Adrenal gland (tissue), 12 donors: ENCODE measurements around the gene HM13. TPM values are rescaled to one million over a fixed set of nuclear protein-coding genes. Genes with fewer than 3 reads are reported as not detected.

ENCODE experiments used
- DNase-seq, 7 donors: peaks; one replicate each; pipeline ENCODE4 v3.0.0-alpha.2; 2019 to 2020
- H3K27ac ChIP-seq, 5 donors: fragments of 200-600 bp; sonication (generic) in 4 of 5; 1 replicate in 3 of 5; 2 replicates in 2 of 5; pipeline versions ENCODE4 v1.5.1 to v1.8.0; 2016 to 2020; ENCODE audit warnings: mild to moderate bottlenecking in 1 of 5
- H3K27me3 ChIP-seq: fragments of 200-600 bp; 2 replicates; pipeline ENCODE4 v1.8.0; 2021
- H3K36me3 ChIP-seq, 2 donors: fragments of 200-600 bp; replicated peaks in 1 of 2; 1 replicate in 1 of 2; 2 replicates in 1 of 2; pipeline versions ENCODE4 v1.5.1 to v1.8.0; 2018 to 2022
- H3K4me1 ChIP-seq, 2 donors: fragments of 200-600 bp; replicated peaks in 1 of 2; 1 replicate in 1 of 2; 2 replicates in 1 of 2; pipeline versions ENCODE4 v1.5.1 to v1.8.0; 2018 to 2021
- H3K4me3 ChIP-seq, 4 donors: fragments of 200-600 bp; sonication (generic) in 3 of 4; one replicate each; pipeline ENCODE4 v1.5.1; 2016 to 2018
- H3K9me3 ChIP-seq, 3 donors: fragments of 200-600 bp; sonication (generic) in 1 of 3; replicated peaks in 1 of 3; 1 replicate in 2 of 3; 2 replicates in 1 of 3; pipeline versions ENCODE4 v1.5.1 to v1.8.0; 2016 to 2021
- CTCF ChIP-seq, 6 experiments: fragments of 450-650 bp in 4 of 6; fragments of 200-600 bp in 2 of 6; sonication (generic) in 1 of 6; IDR thresholded peaks; 1 replicate in 5 of 6; 2 replicates in 1 of 6; pipeline versions ENCODE4 v1.5.1 to v1.8.0; 2016 to 2021; ENCODE audit warnings: antibody characterized with exemption in 6 of 6, mild to moderate bottlenecking in 2 of 6, moderate library complexity in 1 of 6
- POLR2A ChIP-seq, 2 donors: fragments of 450-650 bp; IDR thresholded peaks; one replicate each; pipeline ENCODE4 v1.6.1; 2017; ENCODE audit warnings: antibody characterized with exemption in 2 of 2, mild to moderate bottlenecking in 2 of 2, moderate library complexity in 1 of 2
- WGBS, 4 donors: extraction: QIAGEN DNeasy Blood & Tissue Kit in 2 of 4; methylation state at CpG; one replicate each; pipeline versions ENCODE4 v1.1.5 to v1.1.7; 2013 to 2017; 5-methylcytosine and 5-hydroxymethylcytosine counted together
- intact Hi-C, 2 donors: fragments of 100-400 bp; cut with DNase I; formaldehyde crosslinking; loops; one replicate each; pipeline versions ENCODE4 v1.14.1 to v1.15.0; 2022 to 2023
- polyA plus RNA-seq, 3 donors: library from polyadenylated mRNA; stranded (reverse); fragments of 200-250 nt in 2 of 3; fragments of 350-450 nt in 1 of 3; fragmentation: Illumina TruSeq in 1 of 3; extraction: RNeasy Lipid Tissue Mini Kit (QIAGEN cat#74804) in 1 of 3; gene quantifications; one replicate each; pipeline ENCODE4 v1.2.3, GENCODE V29; 2013 to 2014
- total RNA-seq, 9 donors: library from RNA; depleted of rRNA in 4 of 9; stranded (reverse); fragments of >200 nt in 4 of 9; fragments of 120-200 nt in 1 of 9; fragmentation: NEBNext Ultra II Directional in 1 of 9; extraction: Animal tissue kit (Norgen Biotek cat#: 25700) in 1 of 9; gene quantifications; one replicate each; pipeline versions ENCODE4 v1.1.0 to v1.2.4, GENCODE V29; 2013 to 2023
- donor health status: healthy with polysubstance abuse.
- donor health status: Bipolar disorder and iron deficiency.
- donor health status: DM: yes; HTN: yes; CAD: no.
- donor health status: DM: no; HTN: no; CAD: no.
- donor health status: DM: no; HTN: no; CAD: no.
- donor health status: DM: yes; HTN: yes; CAD: no.

Gene HM13
- total and polyA plus RNA-seq, 12 donors, result 48.5 to 356 (median 157) TPM

- H3K36me3 ChIP-seq, result peaks cover 0 to 57% of the 10 kb centered on the region in 2 donors
- no peak for DNase-seq
- TF ChIP-seq POLR2A (IDR thresholded peaks at IDR 0.05), result no peak
- TF ChIP-seq CTCF (IDR thresholded peaks at IDR 0.05), result no peak
Measured at GRCh38 chr20:31565699-31566318, 51.6 kb downstream of the HM13 start.

GRCh38 chr20:31566319-31566657 lies 52.0 kb downstream of the HM13 start:
- H3K27ac ChIP-seq, result peak overlapping the region in 1 of 5 donors; percentile 46
- 100% methylated on average over 1 of the region's 1 CpG; no CpG with 5 or more reads in 1 of the 4 donors for WGBS, 4 donors
- no peak overlapping the region for H3K4me3 ChIP-seq
- intact Hi-C loops, result loop anchor here in 1 of 2 donors (5.0 kb wide), 1 partner anchor 46 kb away; no protein-coding TSS in a partner anchor
- H3K36me3 ChIP-seq, result peaks cover 0 to 55% of the 10 kb centered on the region in 2 donors
- H3K27me3 ChIP-seq, result no peaks in the 10 kb centered on the region
- no peaks in the 10 kb centered on the region for H3K9me3 ChIP-seq
- no peak for DNase-seq
- no peak for TF ChIP-seq CTCF (IDR thresholded peaks at IDR 0.05)
- no peak for TF ChIP-seq POLR2A (IDR thresholded peaks at IDR 0.05)
- peaks cover 3 to 12% of the 10 kb centered on the region in 2 donors for H3K4me1 ChIP-seq

More at GRCh38 chr20:31565699-31566318, 51.6 kb downstream of the HM13 start:
- intact Hi-C loops, result loop anchor here in 1 of 2 donors (5.0 kb wide), 1 partner anchor 46 kb away; no protein-coding TSS in a partner anchor
- no peaks in the 10 kb centered on the region for H3K27me3 ChIP-seq
- WGBS, 4 donors, result 84 to 90% (median 89%) methylated on average over 5 to 6 of the region's 6 CpGs; no CpG with 5 or more reads in 1 of the 4 donors
- no peaks in the 10 kb centered on the region for H3K9me3 ChIP-seq
- no peak overlapping the region for H3K27ac ChIP-seq
- no peak overlapping the region for H3K4me3 ChIP-seq
- H3K4me1 ChIP-seq, result peaks cover 7 to 17% of the 10 kb centered on the region in 2 donors

- 75 to 93% (median 80%) methylated on average over 5 to 14 of the region's 14 CpGs for WGBS, 4 donors
- H3K27ac ChIP-seq, result peak overlapping the region in 1 of 5 donors; percentile 46
Measured at GRCh38 chr20:31566658-31567379, 52.6 kb downstream of the HM13 start.

More at GRCh38 chr20:31566658-31567379, 52.6 kb downstream of the HM13 start:
- no peak for DNase-seq
- no peak for TF ChIP-seq CTCF (IDR thresholded peaks at IDR 0.05)
- TF ChIP-seq POLR2A (IDR thresholded peaks at IDR 0.05), result no peak
- H3K36me3 ChIP-seq, result peaks cover 0 to 50% of the 10 kb centered on the region in 2 donors
- H3K9me3 ChIP-seq, result no peaks in the 10 kb centered on the region
- H3K27me3 ChIP-seq, result no peaks in the 10 kb centered on the region
- intact Hi-C loops, result loop anchor here in 1 of 2 donors (5.0 kb wide), 1 partner anchor 45 kb away; no protein-coding TSS in a partner anchor
- peaks cover 0 to 9% of the 10 kb centered on the region in 2 donors for H3K4me1 ChIP-seq
- no peak overlapping the region for H3K4me3 ChIP-seq
